ENCODE results near the gene MTCL1.

Gene MTCL1

DNA sequence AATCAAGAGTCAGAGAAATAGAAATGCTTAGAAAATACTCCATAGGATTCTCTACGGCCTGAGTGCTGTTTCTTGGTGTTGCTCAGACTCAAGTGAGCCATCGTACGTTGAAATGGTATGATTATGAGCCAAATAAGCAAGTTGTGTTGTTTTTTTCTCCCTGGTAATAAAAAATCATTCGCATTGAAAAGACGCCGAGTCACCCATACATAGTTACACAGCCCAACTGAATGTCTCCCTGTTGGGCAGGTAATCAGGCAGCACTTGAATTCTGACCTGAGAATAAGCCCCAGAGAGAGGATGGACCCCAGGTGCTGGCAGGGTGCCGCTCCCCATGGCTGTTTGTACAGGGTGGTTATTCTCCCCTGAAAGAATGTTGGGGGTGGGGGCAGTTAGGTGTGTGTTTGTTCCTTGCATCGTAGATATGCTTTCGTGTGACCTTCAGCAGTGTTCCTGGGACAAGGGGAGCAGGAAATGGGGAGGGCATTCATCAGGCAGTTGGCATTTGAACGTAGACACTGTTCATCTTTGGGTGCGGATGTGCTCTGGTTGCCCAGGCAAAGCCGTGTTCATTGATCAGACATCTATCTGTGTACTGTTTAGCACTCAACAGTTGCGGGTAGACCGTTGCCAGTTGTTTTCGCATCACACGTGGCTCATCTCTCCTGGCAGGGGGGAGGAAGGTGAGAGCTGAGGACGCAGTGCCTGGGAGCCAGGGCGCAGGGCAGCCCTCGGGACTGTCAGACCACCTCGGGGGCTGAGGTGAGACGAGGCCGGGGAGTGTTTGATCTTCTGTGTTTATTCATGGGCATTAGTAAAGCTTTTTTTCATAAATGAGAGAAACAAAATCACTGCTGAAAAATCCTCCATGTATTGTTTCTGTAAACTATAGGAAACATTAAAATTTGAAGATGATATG is 27.3 kb downstream of the MTCL1 start:
- no peak for DNase-seq
- H3K4me1 Mint-ChIP-seq (ENCODE audit: low read depth): peaks cover 3% of the 10 kb centered on the region
- H3K4me3 Mint-ChIP-seq: no peak overlapping the region
- no peaks in the 10 kb centered on the region for H3K9me3 Mint-ChIP-seq
- no peak overlapping the region for H3K27ac Mint-ChIP-seq
- no peaks in the 10 kb centered on the region for H3K27me3 Mint-ChIP-seq
- H3K36me3 Mint-ChIP-seq (ENCODE audit: low read depth): no peaks in the 10 kb centered on the region

DNA sequence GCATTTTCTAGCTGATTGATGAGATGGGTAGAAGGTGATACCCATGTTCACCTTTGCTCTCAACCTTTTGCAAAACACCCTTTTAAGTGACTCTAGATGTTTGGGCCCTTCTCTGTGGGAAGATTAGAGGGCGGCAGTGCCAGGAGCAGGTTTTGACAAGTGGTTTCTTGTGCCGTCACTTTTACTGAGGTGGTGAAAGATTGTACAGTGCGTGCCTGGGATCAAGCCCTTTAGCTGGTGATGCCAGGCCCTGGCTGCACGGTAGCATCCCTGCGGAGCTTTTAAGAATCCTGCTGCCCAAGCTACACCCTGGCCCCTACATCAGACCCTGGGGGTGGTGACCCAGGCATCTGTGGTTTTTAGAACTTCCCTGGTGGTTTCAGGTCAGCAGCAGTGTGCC is 29.1 kb downstream of the MTCL1 start:
- H3K27ac Mint-ChIP-seq: no peak overlapping the region
- H3K4me3 Mint-ChIP-seq: no peak overlapping the region
- H3K4me1 Mint-ChIP-seq (ENCODE audit: low read depth): no peaks in the 10 kb centered on the region
- no peaks in the 10 kb centered on the region for H3K27me3 Mint-ChIP-seq
- H3K36me3 Mint-ChIP-seq (ENCODE audit: low read depth): no peaks in the 10 kb centered on the region
- DNase-seq: no peak
- H3K9me3 Mint-ChIP-seq: no peaks in the 10 kb centered on the region

DNA sequence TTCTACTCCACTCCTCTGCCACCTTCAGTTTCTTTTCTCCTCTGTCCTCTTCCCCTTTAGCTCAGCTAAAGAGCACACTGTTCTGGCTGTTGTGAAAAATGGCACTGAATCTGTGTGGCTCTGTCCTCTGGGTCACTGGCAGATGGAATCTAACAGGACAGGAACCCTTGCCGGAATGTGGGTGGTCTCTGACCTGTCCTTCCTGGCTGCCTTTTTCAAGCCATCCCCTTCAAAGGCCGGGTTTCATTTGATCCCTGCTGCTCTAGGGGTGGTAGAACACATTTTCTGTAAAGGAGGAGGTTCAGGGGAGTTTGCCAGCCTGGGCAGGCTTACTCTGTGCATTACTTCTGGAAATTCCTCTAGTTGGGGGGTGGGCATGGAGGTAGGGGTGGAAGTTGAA is 29.9 kb downstream of the MTCL1 start:
- no peak overlapping the region for H3K27ac Mint-ChIP-seq
- no peaks in the 10 kb centered on the region for H3K4me1 Mint-ChIP-seq (ENCODE audit: low read depth)
- H3K27me3 Mint-ChIP-seq: no peaks in the 10 kb centered on the region
- no peaks in the 10 kb centered on the region for H3K9me3 Mint-ChIP-seq
- no peak for DNase-seq
- no peaks in the 10 kb centered on the region for H3K36me3 Mint-ChIP-seq (ENCODE audit: low read depth)
- no peak overlapping the region for H3K4me3 Mint-ChIP-seq

DNA sequence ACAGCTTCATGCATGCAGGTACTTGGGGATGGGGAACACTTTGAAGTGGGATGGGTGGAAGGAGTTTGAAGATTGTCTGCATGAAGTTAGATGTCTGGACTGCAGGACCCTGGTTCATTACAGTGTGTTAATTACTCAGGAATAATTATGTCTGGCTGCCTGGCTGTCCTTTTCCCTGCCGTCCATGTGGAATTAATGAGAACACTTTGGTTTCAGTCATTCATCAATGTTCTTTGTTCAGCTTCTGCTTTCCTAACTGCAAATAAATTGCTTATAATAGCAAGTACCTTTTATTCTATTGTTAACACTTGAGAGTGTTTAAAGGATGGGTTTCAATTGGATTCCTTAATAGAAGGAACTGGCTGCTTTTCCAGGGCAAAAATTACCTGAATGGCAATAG is 35.8 kb downstream of the MTCL1 start:
- no peak for DNase-seq
- Mint-ChIP-seq H3K9me3 (peaks cover 21% of the 10 kb centered on the region), H3K36me3 (ENCODE audit: low read depth) (peaks cover 2% of the 10 kb centered on the region), H3K4me1 (ENCODE audit: low read depth) (peaks cover 33% of the 10 kb centered on the region), H3K27ac (no peak overlapping the region), H3K27me3 (no peaks in the 10 kb centered on the region), H3K4me3 (no peak overlapping the region)

DNA sequence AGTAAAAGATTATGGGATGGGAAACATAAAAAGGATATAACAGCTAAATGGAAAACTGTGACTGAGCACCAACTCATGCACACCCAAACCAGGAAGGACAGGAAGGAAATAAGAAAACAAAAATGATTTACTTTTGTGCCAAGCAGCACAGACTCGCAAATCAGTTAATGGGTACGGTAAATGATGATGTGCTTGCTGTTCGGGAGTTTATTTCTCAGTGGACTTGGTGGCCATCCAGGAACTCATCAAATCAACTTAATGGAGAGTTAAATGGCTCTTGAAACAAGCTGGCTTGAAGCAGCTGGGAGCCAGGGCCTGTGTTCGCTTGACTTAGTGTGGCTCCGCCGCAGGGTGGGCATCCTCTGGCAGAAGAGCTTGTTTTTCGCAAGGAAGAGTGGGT is 36.2 kb downstream of the MTCL1 start:
- Mint-ChIP-seq H3K27me3 (no peaks in the 10 kb centered on the region), H3K9me3 (peaks cover 21% of the 10 kb centered on the region), H3K36me3 (ENCODE audit: low read depth) (peaks cover 2% of the 10 kb centered on the region), H3K4me3 (no peak overlapping the region), H3K4me1 (ENCODE audit: low read depth) (peaks cover 33% of the 10 kb centered on the region), H3K27ac (no peak overlapping the region)
- DNase-seq: no peak

DNA sequence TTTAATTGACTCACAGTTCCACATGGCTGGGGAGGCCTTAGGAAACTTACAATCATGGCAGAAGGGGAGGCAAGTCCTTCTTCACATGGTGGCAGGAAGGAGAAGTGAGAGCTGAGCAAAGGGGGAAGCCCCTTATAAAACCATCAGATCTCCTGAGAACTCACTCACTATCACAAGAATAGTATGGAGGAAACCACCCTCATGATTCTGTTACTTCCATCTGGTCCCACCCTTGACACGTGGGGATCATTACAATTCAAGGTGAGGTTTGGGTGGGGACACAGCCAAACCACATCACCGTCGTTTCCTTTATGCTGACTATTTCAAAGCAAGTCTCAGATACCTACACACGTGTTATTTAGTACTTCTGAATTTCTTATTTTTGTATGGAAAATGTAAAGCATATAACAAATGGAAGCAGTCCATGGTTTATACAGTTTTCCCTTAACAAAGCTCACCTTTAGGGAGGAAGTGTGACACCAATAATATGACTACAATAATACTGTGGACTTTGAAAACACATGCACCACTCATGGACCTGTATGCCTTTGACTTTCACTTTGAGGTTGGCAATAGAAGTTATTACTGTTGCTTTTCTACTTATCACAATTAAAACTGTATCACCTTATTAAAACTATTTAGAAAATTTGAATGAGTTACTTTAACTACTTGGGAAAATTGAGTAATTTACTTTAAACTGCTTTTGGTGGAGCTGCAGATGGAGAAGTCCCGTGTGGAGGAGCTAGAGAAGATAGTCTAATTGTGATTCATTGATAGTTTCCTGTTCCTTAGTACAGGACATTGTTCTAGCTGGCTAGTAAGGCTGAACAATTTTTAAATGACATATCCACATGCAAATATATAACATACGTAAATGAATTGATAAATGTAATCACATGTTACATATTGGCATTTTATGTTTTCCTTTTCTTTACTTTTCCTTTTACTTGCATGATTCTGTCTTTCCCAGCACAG is 37.3 kb downstream of the MTCL1 start:
- Mint-ChIP-seq H3K36me3 (ENCODE audit: low read depth) (peaks cover 2% of the 10 kb centered on the region), H3K4me1 (ENCODE audit: low read depth) (peaks cover 33% of the 10 kb centered on the region), H3K9me3 (peaks cover 21% of the 10 kb centered on the region), H3K27me3 (no peaks in the 10 kb centered on the region), H3K27ac (no peak overlapping the region), H3K4me3 (no peak overlapping the region)
- DNase-seq: no peak

DNA sequence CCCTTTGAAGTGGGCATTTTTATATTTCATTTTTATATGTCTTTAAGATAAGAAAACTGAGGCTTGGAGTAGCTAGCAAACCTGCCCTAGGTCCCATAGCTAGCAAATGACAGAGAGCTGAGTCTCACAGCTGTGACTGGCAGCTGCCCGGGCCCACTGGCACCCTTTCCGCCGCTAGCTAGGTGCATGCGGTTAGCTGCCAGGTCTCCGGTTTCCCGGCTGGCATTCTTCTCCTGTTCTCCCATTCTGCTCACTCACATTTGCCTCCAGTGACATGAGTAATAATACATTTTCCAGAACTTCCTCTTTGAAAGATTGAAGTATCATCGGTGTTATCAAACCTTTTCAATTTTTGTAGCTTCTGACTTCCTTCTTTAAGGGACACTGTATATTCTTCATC is 38.7 kb downstream of the MTCL1 start:
- H3K4me3 Mint-ChIP-seq: no peak overlapping the region
- no peaks in the 10 kb centered on the region for H3K27me3 Mint-ChIP-seq
- H3K4me1 Mint-ChIP-seq (ENCODE audit: low read depth): peaks cover 33% of the 10 kb centered on the region

DNA sequence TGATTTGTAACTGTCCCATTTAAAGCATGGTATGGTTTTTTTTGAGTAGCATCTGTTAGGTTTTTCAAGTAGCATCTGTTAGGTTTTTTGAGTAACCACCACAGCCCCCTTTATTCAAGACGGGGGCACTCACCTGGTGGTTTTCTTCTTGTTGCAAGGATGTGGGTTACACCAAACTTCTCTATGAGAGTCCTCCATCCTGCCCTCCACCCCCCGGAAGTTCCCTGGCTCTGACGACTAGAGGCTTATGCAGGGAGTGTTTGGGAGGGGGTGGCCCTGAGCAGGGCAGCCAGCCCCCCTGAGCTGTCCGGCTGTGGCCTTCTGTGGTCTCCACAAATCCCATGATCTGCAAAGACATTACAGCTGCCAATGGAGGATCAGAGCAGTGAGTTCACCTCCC is 39.3 kb downstream of the MTCL1 start:
- no peak overlapping the region for H3K27ac Mint-ChIP-seq
- peaks cover 33% of the 10 kb centered on the region for H3K4me1 Mint-ChIP-seq (ENCODE audit: low read depth)
- DNase-seq: no peak
- H3K27me3 Mint-ChIP-seq: no peaks in the 10 kb centered on the region
- peaks cover 2% of the 10 kb centered on the region for H3K36me3 Mint-ChIP-seq (ENCODE audit: low read depth)
- no peak overlapping the region for H3K4me3 Mint-ChIP-seq
- peaks cover 21% of the 10 kb centered on the region for H3K9me3 Mint-ChIP-seq

More for the DNA sequence above, 38.7 kb downstream of the MTCL1 start:
- Mint-ChIP-seq H3K9me3 (peaks cover 21% of the 10 kb centered on the region), H3K27ac (no peak overlapping the region), H3K36me3 (ENCODE audit: low read depth) (peaks cover 2% of the 10 kb centered on the region)
- DNase-seq: no peak

DNA sequence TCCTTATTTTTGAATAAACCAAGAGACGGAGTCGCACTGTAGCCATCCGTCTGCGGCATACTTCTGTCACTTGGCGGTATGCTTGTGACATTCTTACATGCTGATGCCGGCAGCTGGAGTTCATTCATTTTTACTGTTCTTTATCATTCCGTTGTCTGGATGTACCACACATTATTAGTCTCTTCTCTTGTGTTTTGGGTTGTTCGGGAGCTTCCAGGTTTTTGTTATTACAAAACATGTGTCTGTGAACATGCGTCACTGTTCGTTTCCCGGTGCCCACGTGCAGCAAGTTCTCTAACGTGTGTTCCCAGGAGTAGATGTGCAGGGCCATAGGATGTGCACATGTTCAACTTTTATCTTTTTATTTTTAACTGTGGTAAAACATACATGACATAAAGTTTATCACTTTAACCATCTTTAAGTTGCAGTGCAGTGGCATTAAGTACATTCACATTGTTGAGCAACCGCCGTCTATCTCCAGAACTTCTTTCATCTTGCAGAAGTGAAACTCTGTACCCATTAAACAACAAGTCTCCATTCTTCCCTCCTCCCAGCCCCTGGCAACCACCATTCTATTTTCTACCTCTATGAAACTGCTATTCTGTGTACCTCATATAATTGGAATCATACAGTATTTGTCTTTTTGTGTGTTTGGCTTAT is 40.1 kb downstream of the MTCL1 start:
- peaks cover 2% of the 10 kb centered on the region for H3K36me3 Mint-ChIP-seq (ENCODE audit: low read depth)
- peaks cover 21% of the 10 kb centered on the region for H3K9me3 Mint-ChIP-seq
- no peak for DNase-seq
- H3K27ac Mint-ChIP-seq: no peak overlapping the region
- no peaks in the 10 kb centered on the region for H3K27me3 Mint-ChIP-seq
- no peak overlapping the region for H3K4me3 Mint-ChIP-seq
- H3K4me1 Mint-ChIP-seq (ENCODE audit: low read depth): peaks cover 36% of the 10 kb centered on the region

DNA sequence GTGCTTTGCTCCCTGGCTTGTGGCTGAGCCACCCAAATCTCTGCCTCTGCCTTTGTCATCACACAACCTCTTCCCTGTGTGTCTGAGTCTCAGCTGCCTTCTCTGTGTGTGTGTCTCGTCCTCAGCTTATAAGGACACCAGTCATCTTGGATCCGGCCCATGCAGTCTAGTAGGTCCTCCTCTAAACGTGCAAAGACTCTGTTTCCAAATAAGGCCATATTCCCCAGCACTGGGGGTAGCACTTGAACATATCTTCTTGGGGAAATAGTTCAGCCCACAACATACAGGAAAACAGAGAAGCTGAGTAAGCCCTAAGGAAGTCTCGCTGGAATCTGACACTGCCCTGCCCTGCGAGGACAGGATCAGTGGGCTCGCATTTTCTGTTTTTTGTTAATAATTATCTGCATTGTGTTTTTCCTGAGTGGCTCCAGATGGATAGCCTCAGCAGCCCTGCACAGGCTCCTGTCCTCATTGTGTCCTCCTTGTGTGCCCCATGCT is 42.1 kb downstream of the MTCL1 start:
- Mint-ChIP-seq H3K4me1 (ENCODE audit: low read depth) (peaks cover 33% of the 10 kb centered on the region), H3K36me3 (ENCODE audit: low read depth) (no peaks in the 10 kb centered on the region), H3K9me3 (peaks cover 7% of the 10 kb centered on the region), H3K27ac (no peak overlapping the region), H3K4me3 (no peak overlapping the region), H3K27me3 (no peaks in the 10 kb centered on the region)
- DNase-seq: no peak

DNA sequence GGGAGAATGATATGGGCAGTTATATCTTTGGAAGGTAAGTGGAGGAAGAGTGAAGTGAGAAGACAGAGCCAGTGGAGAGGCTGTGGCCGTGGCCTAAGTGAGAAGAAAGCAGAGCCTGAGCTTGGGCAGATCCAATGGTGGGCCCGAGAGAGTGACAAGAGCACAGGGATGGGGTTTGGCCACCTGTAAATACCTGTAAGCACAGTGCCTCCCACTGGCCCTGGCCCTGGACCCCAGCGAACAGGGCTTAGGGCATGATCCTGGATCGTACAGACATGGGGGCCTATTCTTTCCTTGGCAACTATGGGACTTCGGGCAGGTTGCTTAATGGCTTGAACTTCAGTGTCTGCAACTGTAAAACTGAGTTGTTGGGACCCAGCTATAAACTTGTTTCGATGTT is 44.1 kb downstream of the MTCL1 start:
- Mint-ChIP-seq H3K27ac (no peak overlapping the region), H3K36me3 (ENCODE audit: low read depth) (no peaks in the 10 kb centered on the region), H3K27me3 (no peaks in the 10 kb centered on the region), H3K9me3 (no peaks in the 10 kb centered on the region), H3K4me1 (ENCODE audit: low read depth) (peaks cover 21% of the 10 kb centered on the region), H3K4me3 (no peak overlapping the region)
- no peak for DNase-seq

DNA sequence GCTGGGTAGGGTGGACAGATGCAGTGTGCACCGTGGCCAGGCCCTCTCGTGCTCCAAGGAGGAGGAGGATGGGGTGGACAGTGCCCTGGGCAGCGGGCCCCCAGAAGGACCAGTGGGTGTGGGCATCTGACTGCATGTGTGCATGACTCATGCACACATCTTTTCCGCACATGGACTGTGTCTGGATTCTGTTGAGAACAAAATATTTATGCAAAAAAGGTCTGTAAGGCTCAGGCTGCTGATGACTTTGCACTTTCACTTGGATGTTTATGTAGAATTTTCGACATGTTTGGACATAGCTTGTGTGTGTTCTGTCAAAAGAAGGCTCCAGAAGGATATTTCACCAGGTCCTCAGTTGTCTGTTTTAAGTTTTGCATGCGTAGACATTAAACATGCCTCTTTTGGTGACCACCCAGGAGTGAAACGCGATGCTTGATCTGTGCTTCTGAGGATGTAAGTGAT is 45.6 kb downstream of the MTCL1 start:
- Mint-ChIP-seq H3K27me3 (no peaks in the 10 kb centered on the region), H3K36me3 (ENCODE audit: low read depth) (no peaks in the 10 kb centered on the region), H3K9me3 (no peaks in the 10 kb centered on the region), H3K4me3 (no peak overlapping the region), H3K4me1 (ENCODE audit: low read depth) (peaks cover 23% of the 10 kb centered on the region), H3K27ac (no peak overlapping the region)
- no peak for DNase-seq

DNA sequence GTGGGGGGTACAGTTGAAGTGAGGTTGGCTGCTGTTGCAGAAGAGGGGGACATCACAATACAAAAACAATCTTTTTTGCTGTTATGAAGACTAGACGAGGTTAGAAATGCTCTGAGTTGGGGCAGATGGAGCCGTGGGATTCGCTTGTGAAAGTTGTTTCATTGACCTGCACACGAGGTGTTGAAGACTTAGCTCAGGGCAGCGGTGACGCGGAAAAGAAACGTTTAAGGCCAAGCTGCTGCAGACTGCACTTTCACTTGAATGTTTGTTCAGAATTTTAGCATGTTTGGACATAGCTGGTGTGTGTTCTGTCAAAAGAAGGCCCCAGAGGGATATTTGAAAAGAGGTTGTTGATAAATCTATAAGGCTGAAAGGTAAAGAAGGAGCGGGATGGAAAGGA is 46.3 kb downstream of the MTCL1 start:
- no peak for DNase-seq
- H3K4me3 Mint-ChIP-seq: no peak overlapping the region
- no peak overlapping the region for H3K27ac Mint-ChIP-seq

DNA sequence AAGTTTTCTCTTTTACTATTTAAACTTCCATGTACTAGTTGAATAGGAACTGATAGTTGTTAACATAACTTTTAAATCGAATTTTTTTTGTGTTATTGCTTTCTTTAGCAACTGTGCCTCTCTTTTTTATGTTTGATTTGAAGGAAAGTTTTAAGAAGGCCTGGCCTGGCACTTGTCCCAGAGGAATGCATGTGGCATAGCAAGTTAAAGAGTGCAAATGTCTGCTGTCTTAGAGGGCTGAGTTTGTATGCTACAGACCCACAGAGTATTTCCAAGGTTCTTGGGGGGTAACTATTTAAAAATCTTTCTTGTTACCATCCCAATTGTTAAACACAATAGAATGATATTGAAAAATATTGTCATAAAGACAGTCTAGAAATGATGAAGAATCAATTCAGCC is 47.0 kb downstream of the MTCL1 start:
- DNase-seq: no peak
- Mint-ChIP-seq H3K27me3 (no peaks in the 10 kb centered on the region), H3K4me3 (no peak overlapping the region), H3K4me1 (ENCODE audit: low read depth) (peaks cover 31% of the 10 kb centered on the region), H3K27ac (no peak overlapping the region), H3K9me3 (no peaks in the 10 kb centered on the region), H3K36me3 (ENCODE audit: low read depth) (no peaks in the 10 kb centered on the region)

More for the DNA sequence above, 46.3 kb downstream of the MTCL1 start:
- Mint-ChIP-seq H3K27me3 (no peaks in the 10 kb centered on the region), H3K4me1 (ENCODE audit: low read depth) (peaks cover 27% of the 10 kb centered on the region), H3K36me3 (ENCODE audit: low read depth) (no peaks in the 10 kb centered on the region), H3K9me3 (no peaks in the 10 kb centered on the region)
